Hepatocyte (in vitro differentiated cells): ENCODE measurements around the gene NECAB3.

Experiments used
- EZH2 ChIP-seq: fragments of 200-600 bp; sonication (generic); IDR thresholded peaks from 2 replicates; pipeline ENCODE4 v1.6.1; 2016; ENCODE audit warnings: antibody characterized with exemption, mild to moderate bottlenecking, borderline replicate concordance
- EZH2phosphoT487 ChIP-seq: fragments of 200-600 bp; sonication (generic); IDR thresholded peaks from one replicate; pipeline ENCODE4 v1.6.1; 2018; ENCODE audit warnings: antibody characterized with exemption, mild to moderate bottlenecking, low read depth, moderate library complexity; ENCODE audit not compliant: unreplicated experiment, severe bottlenecking
- TF ChIP-seq, protein P1 (sequence below): fragments of 200-600 bp; sonication (generic); IDR thresholded peaks from 2 replicates; pipeline ENCODE4 v1.5.1; 2016; ENCODE audit warnings: antibody characterized with exemption, mild to moderate bottlenecking; ENCODE audit not compliant: poor library complexity

DNA sequence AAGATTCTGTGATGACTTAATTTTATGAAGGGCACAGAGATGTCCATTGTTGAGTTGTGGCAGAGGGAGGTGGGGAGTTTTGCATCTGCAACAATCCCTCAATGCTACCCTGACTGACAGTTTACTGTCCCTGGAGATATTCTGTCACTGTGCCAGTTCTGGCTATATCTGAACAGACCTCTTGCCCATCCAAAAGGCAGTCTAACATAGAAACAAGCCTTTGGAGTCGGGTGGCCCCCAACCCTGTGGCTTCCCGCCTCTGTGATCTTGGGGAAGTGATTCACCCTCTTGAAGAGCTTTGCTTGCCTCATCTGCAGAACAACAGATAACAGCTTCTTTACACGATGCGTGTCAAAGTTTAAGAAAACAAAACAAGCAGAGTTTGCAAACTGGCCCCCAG, 15.7 kb upstream of the NECAB3 start:
- TF ChIP-seq, protein P1, sequence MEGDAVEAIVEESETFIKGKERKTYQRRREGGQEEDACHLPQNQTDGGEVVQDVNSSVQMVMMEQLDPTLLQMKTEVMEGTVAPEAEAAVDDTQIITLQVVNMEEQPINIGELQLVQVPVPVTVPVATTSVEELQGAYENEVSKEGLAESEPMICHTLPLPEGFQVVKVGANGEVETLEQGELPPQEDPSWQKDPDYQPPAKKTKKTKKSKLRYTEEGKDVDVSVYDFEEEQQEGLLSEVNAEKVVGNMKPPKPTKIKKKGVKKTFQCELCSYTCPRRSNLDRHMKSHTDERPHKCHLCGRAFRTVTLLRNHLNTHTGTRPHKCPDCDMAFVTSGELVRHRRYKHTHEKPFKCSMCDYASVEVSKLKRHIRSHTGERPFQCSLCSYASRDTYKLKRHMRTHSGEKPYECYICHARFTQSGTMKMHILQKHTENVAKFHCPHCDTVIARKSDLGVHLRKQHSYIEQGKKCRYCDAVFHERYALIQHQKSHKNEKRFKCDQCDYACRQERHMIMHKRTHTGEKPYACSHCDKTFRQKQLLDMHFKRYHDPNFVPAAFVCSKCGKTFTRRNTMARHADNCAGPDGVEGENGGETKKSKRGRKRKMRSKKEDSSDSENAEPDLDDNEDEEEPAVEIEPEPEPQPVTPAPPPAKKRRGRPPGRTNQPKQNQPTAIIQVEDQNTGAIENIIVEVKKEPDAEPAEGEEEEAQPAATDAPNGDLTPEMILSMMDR, result no peak
- no peak for TF ChIP-seq EZH2
- no peak for TF ChIP-seq EZH2phosphoT487
